ENCODE data around the gene LYRM9.
"Not testable (repeated sequence)": the region's sequence is repeated elsewhere in the genome, so short reads cannot be mapped to it uniquely, and the experiment has no call there.

Gene LYRM9

GRCh38 chr17:27892866-27893769 is at the start of gene LYRM9:
LYRM9 (minus strand) TSS chr17:27893365; CDS start chr17:27882694, 10,671 bp downstream.
- peak; percentile 90 to 94 (median 90) for DNase-seq

DNA sequence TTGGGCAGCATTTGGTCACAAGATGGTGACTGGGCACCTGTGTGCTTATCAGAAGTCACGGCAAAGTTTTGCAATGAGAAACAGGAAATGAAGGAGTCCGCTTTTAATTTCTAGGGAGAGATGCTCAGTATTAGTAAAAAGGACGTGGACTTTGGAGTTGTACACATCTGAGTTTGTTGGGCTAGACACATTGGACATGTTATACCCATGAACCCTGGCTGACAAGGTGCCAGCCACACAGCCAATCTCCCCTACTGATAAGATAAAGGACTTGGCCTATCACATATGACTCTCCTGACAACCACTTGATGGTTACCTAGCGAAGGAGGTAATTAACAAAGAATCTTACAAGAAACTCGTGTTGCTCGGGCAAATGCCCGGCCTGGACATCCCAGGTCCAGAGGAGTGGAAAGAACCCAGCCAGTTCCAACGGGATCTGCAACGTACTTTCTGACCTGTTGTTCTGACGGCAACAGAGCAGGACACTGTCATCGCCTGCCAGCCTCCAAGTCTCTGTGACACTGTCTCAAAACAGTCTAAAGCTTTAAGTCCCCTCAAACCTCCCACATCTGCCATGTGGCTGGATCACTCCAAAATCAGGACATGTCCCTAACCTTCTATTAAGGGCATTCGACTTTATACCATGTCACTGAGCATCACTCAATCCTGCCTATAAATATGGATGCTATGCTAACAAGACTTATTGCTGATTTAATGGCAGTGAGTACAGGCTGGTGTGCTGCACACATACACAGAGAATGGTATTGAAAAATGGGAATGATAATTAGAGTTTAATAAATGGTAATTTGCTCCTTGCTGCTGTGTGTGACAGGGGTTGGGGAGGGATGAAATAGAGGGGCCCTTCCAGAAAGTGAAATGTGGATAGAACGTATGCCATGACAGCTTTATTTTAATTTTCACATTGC is 47.6 kb upstream of the LYRM9 start:
- DNase-seq, result no peak

- no peak for DNase-seq
Measured at GRCh38 chr17:27939474-27940465, 46.6 kb upstream of the LYRM9 start.

DNA sequence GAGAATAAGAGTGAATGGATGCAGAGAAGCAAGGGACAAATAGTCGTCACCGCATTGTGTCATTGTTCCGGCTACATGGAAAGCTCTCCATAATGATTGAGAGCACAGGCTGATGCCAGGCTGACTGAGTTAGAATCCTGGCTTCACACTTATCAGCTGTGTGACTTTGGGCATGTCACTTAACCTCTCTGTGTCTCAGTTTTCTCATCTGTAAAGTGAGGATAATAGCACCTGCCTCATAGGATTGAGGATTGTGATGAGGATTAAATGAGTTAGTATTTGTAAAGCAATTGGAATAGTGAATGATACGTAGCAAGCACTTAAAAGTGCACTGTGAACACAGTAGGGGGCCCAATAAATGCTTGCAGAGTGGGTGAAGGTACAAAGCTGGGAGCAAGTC is 45.7 kb upstream of the LYRM9 start:
- DNase-seq, result no peak

GRCh38 chr17:27938241-27938640 is 45.1 kb upstream of the LYRM9 start:
- DNase-seq, result no peak

DNA sequence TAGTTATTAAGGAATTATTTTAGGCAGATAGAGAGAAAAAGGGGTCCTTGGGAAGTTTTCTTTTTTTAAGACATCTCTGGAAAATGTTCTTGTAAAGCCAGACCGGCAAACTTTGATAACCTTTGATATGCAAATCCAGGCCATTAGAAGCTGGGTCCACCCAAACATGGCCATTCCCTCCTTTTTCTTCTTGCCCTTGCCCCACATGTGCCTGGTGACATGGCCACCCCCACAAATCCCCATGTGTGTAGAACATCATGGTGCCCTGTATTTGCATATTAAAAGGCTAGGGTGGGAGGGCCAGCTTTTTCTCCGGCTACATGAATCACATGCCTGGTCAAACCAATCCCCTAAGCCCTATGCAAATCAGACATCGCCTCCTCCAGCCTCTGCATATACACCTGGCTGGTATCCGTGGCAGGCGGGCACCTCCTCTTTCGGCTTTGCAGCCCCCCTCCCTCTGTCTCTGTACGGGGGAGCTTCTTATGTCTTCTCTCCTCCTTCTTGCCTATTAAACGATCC is 43.9 kb upstream of the LYRM9 start:
- DNase-seq, result no peak

GRCh38 chr17:27930000-27930399 is 36.8 kb upstream of the LYRM9 start:
- no peak for DNase-seq

DNA sequence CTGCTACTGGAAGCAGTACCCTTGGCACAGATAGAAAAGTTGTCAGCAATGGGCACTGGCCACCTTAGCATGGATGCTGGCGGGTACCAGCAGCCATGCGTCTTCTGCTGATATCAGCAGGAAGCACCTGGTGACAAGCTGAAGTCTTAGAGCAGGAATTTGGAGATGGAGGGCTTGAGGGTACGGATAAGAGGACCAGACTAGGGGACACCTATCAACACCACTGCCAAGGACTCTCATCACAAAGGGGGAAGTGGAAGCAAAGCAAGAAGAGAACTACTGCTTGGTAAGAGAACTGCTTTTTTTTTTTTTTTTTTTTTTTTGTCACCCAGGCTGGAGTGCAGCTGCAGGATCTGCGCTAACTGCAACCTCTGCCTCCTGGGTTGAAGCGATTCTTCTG is 35.4 kb upstream of the LYRM9 start:
- DNase-seq, result no peak

GRCh38 chr17:27927781-27928180 is 34.6 kb upstream of the LYRM9 start:
- no peak for DNase-seq

DNA sequence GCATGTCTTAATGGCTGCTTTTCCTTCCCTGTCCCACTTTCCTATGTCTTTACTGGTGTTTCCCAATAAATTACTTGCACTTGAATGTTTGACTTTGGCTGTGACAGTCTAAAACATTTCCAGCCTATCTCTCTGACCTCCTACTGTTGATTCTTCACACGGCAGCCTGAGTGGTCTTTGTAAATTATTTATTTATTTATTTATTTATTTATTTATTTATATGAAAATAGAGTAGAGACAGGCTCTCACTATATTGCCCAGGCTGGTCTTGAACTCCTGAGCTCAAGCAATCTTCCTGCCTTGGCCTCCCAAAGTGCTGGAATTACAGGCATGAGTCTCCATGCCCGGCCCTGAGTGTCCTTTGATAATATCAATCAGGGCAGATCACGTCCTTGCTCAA is 28.4 kb upstream of the LYRM9 start:
- no peak for DNase-seq

- DNase-seq, result no peak
Measured at GRCh38 chr17:27921077-27921476, 27.9 kb upstream of the LYRM9 start.

GRCh38 chr17:27920569-27920968 is 27.4 kb upstream of the LYRM9 start:
- no peak for DNase-seq

DNA sequence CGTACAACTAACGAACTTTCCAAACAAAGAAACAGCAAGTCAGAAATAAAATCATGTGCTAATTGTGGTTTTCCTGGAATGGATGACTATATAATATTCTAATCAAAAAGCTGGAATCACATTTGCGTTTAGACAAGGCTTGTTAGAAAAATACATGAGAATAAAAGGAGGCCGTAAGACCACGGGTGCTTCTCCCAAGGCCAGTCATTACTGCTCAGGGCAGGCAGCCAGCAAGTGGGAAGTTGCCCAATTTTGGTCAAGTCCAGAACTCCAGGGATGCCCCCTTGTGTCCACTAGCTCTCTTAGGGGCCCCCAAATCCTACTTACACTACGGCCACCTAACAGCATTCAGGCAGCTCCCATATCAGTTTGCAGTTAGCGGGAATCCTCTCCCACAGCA is 25.9 kb upstream of the LYRM9 start:
- DNase-seq, result no peak

GRCh38 chr17:27918498-27918897 is 25.3 kb upstream of the LYRM9 start:
- DNase-seq, result no peak

- no peak for DNase-seq
Measured at GRCh38 chr17:27917000-27917399, 23.8 kb upstream of the LYRM9 start.

GRCh38 chr17:27915709-27916108 is 22.5 kb upstream of the LYRM9 start:
- DNase-seq, result no peak

DNA sequence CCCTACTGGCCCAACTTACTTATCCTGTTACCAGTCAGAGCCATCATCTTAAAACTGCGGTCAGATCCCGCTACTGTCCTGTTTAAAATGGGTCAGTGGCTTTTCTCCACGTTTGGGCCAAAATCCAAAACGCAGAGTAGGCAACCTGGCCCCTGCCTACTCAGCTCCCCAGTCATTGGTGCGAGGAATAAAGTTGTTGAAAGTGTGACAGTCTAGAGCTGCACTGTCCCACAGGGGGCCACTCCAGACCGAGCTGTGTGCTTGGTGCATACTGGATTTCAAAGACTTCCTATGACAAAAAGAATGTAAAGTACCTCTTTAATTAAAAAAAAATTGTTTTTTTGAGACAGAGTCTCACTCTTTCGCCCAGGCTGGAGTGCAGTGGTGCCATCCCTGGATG is 21.2 kb upstream of the LYRM9 start:
- DNase-seq, result no peak

DNA sequence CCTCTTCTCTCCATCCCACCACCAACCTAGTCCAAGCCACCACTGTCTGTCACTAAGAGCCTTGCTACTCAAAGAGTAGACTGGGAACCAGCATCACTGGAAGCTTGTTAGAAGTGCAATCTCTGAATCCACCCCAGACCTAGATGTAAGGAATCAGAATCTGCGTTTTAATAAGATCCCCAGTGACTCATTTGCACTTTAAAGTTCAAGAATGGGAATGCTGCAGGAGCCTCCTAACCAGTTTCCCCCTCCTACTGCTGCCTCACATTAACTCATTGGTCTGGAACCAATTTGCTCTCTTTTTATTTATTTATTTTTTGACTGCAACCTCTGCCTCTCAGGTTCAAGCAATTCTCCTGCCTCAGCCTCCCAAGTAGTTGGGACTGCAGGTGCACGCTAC is 19.8 kb upstream of the LYRM9 start:
- no peak for DNase-seq

DNA sequence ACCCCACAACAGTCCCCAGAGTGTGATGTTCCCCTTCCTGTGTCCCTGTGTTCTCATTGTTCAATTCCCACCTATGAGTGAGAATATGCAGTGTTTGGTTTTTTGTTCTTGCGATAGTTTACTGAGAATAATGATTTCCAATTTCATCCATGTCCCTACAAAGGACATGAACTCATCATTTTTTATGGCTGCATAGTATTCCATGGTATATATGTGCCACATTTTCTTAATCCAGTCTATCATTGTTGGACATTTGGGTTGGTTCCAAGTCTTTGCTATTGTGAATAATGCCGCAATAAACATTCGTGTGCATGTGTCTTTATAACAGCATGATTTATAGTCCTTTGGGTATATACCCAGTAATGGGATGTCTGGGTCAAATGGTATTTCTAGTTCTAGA is 19.1 kb upstream of the LYRM9 start:
- not testable (repeated sequence) for DNase-seq

- DNase-seq, result no peak
Measured at GRCh38 chr17:27907976-27908558, 14.9 kb upstream of the LYRM9 start.

GRCh38 chr17:27906623-27907022 is 13.5 kb upstream of the LYRM9 start:
- no peak for DNase-seq

GRCh38 chr17:27906226-27906580 is 13.0 kb upstream of the LYRM9 start:
- no peak for DNase-seq
